GM12878 (cell line): ENCODE results near the gene HPD. TPM values are rescaled to one million over a fixed set of nuclear protein-coding genes. Genes with fewer than 3 reads are reported as not detected.

Experiments
- ATAC-seq: fragments of 200-7000 bp; cut with Tn5 transposase; 3 replicates; pipeline ENCODE4 v1.9.1; 2020; ENCODE audit warnings: mild to moderate bottlenecking, moderate library complexity
- BruUV-seq: library from RNA; stranded (reverse); fragments of 400-500 nt; replicated peaks from 2 replicates; lab custom pipeline; 2021; lab: Mats Ljungman, UMichigan
- CTCF ChIA-PET: fragments of 300-600 bp; sonication (Branson Sonifier 250); formaldehyde crosslinking; extraction: SDS; loops from one replicate; lab custom pipeline; 2021; ENCODE audit warnings: inconsistent platforms; lab: Yijun Ruan, JAX
- POLR2A ChIA-PET: fragments of 350-600 bp; formaldehyde crosslinking; extraction: SDS; loops from one replicate; lab custom pipeline; 2021; ENCODE audit warnings: inconsistent platforms; lab: Charles Lee
- RAD21 ChIA-PET: fragments of 300-600 bp; sonication (Branson Sonifier 250); formaldehyde crosslinking; loops from one replicate; lab custom pipeline; 2023; ENCODE audit warnings: antibody characterized with exemption; ENCODE audit not compliant: unreplicated experiment; lab: Charles Lee
- SMC1A ChIA-PET: fragments of 300-600 bp; sonication (Branson Sonifier 250); formaldehyde crosslinking; loops from one replicate; lab custom pipeline; 2023; ENCODE audit not compliant: unreplicated experiment, uncharacterized antibody; lab: Charles Lee
- DNase-seq: peaks from one replicate; pipeline ENCODE4 v3.0.0-alpha.2; 2011; ENCODE audit warnings: low read depth, low spot score
- FAIRE-seq: peaks from 3 replicates; lab custom pipeline; 2011; peaks lifted over from hg19 to GRCh38; lab: Jason Lieb, UNC
- H2AFZ ChIP-seq: 2 replicates; pipeline ENCODE4 v1.6.0; 2011; ENCODE audit warnings: low read depth, low read length, control low read depth; ENCODE audit not compliant: control insufficient read depth
- H3K27ac ChIP-seq: 2 replicates; pipeline ENCODE4 v1.5.1; 2011; ENCODE audit warnings: control low read depth; ENCODE audit not compliant: control insufficient read depth, insufficient read depth
- H3K27me3 ChIP-seq, 2 experiments: replicated peaks in 1 of 2; 2 replicates each; pipeline versions ENCODE4 v1.6.0 to v1.6.1; 2011; ENCODE audit warnings: low read length in 1 of 2; ENCODE audit not compliant: control insufficient read depth in 2 of 2, insufficient read depth in 2 of 2
- H3K36me3 ChIP-seq, 2 experiments: 2 replicates each; pipeline ENCODE4 v1.5.1; 2011; ENCODE audit warnings: low read length in 1 of 2; ENCODE audit not compliant: control insufficient read depth in 2 of 2, insufficient read depth in 2 of 2
- H3K4me1 ChIP-seq: 2 replicates; pipeline ENCODE4 v1.6.1; 2011; ENCODE audit warnings: mild to moderate bottlenecking, low read length, moderate library complexity, mixed read lengths; ENCODE audit not compliant: control insufficient read depth, insufficient read depth
- H3K4me2 ChIP-seq: 2 replicates; pipeline ENCODE4 v1.6.0; 2011; ENCODE audit warnings: control low read depth; ENCODE audit not compliant: control insufficient read depth, insufficient read depth
- H3K4me3 ChIP-seq: fragments of 200-600 bp; sonication (generic); 2 replicates; pipeline ENCODE4 v1.5.1; 2016
- H3K79me2 ChIP-seq: 2 replicates; pipeline ENCODE4 v1.6.0; 2011; ENCODE audit warnings: low read length; ENCODE audit not compliant: control insufficient read depth, insufficient read depth
- H3K9ac ChIP-seq: 2 replicates; pipeline ENCODE4 v1.8.0; 2011; ENCODE audit warnings: low read length, control low read depth, mixed read lengths; ENCODE audit not compliant: control insufficient read depth, insufficient read depth
- H3K9me3 ChIP-seq: replicated peaks from 3 replicates; pipeline ENCODE4 v1.5.1; 2011; ENCODE audit warnings: mild to moderate bottlenecking, low read length; ENCODE audit not compliant: control insufficient read depth, insufficient read depth
- H4K20me1 ChIP-seq: 2 replicates; pipeline ENCODE4 v1.6.0; 2011; ENCODE audit not compliant: control insufficient read depth, insufficient read depth
- BMI1 ChIP-seq: fragments of 450-650 bp; IDR thresholded peaks from 2 replicates; pipeline ENCODE4 v1.6.1; 2016; ENCODE audit warnings: mild to moderate bottlenecking, moderate library complexity, borderline replicate concordance
- CBX3 ChIP-seq: fragments of 200-600 bp; sonication (generic); IDR thresholded peaks from 2 replicates; pipeline ENCODE4 v1.6.1; 2016; ENCODE audit warnings: low read depth, borderline replicate concordance
- ETV6 ChIP-seq, 2 experiments: fragments of 450-650 bp in 1 of 2; IDR thresholded peaks in 1 of 2; conservative IDR thresholded peaks in 1 of 2; 2 replicates each; pipeline ENCODE4 v1.6.1; 2014; ENCODE audit warnings: antibody characterized with exemption in 1 of 2, borderline replicate concordance in 1 of 2, low read depth in 1 of 2, mild to moderate bottlenecking in 1 of 2, moderate library complexity in 1 of 2
- FOXM1 ChIP-seq: IDR thresholded peaks from 2 replicates; pipeline ENCODE4 v1.6.1; 2012; ENCODE audit warnings: low read depth, mild to moderate bottlenecking, inconsistent platforms, low read length, moderate library complexity
- GATAD2B ChIP-seq: fragments of 450-650 bp; conservative IDR thresholded peaks from 2 replicates; pipeline ENCODE4 v1.6.1; 2017; ENCODE audit warnings: low read depth, mild to moderate bottlenecking, moderate library complexity
- HCFC1 ChIP-seq: fragments of 150-350 bp; IDR thresholded peaks from 2 replicates; pipeline ENCODE4 v1.6.1; 2014; ENCODE audit warnings: low read length
- MAX ChIP-seq: IDR thresholded peaks from 2 replicates; pipeline ENCODE4 v1.6.1; 2012; ENCODE audit warnings: low read depth, low read length, improper control_type of control experiment
- PAX5 ChIP-seq: IDR thresholded peaks from 2 replicates; pipeline ENCODE4 v1.6.1; 2011; ENCODE audit warnings: low read depth, low read length, borderline replicate concordance
- POLR2A ChIP-seq: IDR thresholded peaks from 2 replicates; pipeline ENCODE4 v1.6.1; 2011; ENCODE audit warnings: low read depth, mild to moderate bottlenecking, low read length
- RELB ChIP-seq: fragments of 450-650 bp; IDR thresholded peaks from 2 replicates; pipeline ENCODE4 v1.6.1; 2017; ENCODE audit warnings: low read depth, mild to moderate bottlenecking, moderate library complexity
- RUNX3 ChIP-seq: IDR thresholded peaks from 2 replicates; pipeline ENCODE4 v1.6.1; 2012; ENCODE audit warnings: low read length, inconsistent platforms
- SP1 ChIP-seq: IDR thresholded peaks from one replicate; pipeline ENCODE4 v1.6.1; 2011; ENCODE audit warnings: low read depth, low read length
- TCF3 ChIP-seq: IDR thresholded peaks from 2 replicates; pipeline ENCODE4 v1.6.1; 2012; ENCODE audit warnings: low read depth, mild to moderate bottlenecking, low read length, borderline replicate concordance; ENCODE audit not compliant: insufficient read depth
- ZBTB33 ChIP-seq: fragments of 450-650 bp; IDR thresholded peaks from 2 replicates; pipeline ENCODE4 v1.6.1; 2017; ENCODE audit warnings: mild to moderate bottlenecking
- ZNF687 ChIP-seq: fragments of 450-650 bp; IDR thresholded peaks from 2 replicates; pipeline ENCODE4 v1.6.1; 2017; ENCODE audit warnings: mild to moderate bottlenecking, moderate library complexity
- ZZZ3 ChIP-seq: IDR thresholded peaks from 2 replicates; pipeline ENCODE4 v1.6.1; 2011; ENCODE audit warnings: low read depth; ENCODE audit not compliant: control insufficient read depth, insufficient read length
- WGBS: methylation state at CpG from one replicate; pipeline ENCODE4 v1.1.6; 2016; ENCODE audit warnings: low lambda C conversion rate; ENCODE audit not compliant: insufficient replicate concordance, insufficient coverage; ENCODE audit errors: missing lambda C conversion rate; 5-methylcytosine and 5-hydroxymethylcytosine counted together
- in situ Hi-C: fragments of 300-500 bp; cut with MboI; formaldehyde crosslinking; loops from 9 replicates; pipeline ENCODE4 v1.14.3; 2018; ENCODE audit warnings: mixed read lengths
- intact Hi-C: fragments of 100-400 bp; cut with micrococcal nuclease; formaldehyde crosslinking; loops from one replicate; pipeline ENCODE4 v1.14.2; 2022; ENCODE audit not compliant: unreplicated experiment
- polyA plus RNA-seq, 11 experiments: library from polyadenylated mRNA; depleted of rRNA in 4 of 11; unstranded in 6 of 11; stranded (reverse) in 5 of 11; fragments of >200 nt; fragmentation: Nextera tagmentation in 4 of 11; fragmentation: Illumina TruSeq in 1 of 11; extraction: Ambion mirVana in 4 of 11; extraction: Trizol in 1 of 11; gene quantifications; 1 replicate in 1 of 11; 2 replicates in 10 of 11; pipeline versions ENCODE4 v1.2.1 to v1.2.3, GENCODE V29; 2011 to 2016; ENCODE audit warnings: inconsistent platforms in 2 of 11, missing spikeins in 2 of 11, low read depth in 1 of 11
- total RNA-seq, 4 experiments: library from RNA; depleted of rRNA in 3 of 4; stranded (reverse); fragments of >200 nt in 3 of 4; fragmentation: Illumina TruSeq in 1 of 4; extraction: Trizol in 1 of 4; gene quantifications; 2 replicates each; pipeline versions ENCODE4 v1.2.1 to v1.2.3, GENCODE V29; 2013 to 2021

HPD gene
- total and polyA plus RNA-seq, 10 of the 15 experiments (the other 5 are each of a cell fraction or from before 2014, with no cell fraction given) = 0.04 to 0.69 (median 0.28) TPM; not detected in 7

GRCh38 chr12:121873216-121873569 is 14.5 kb upstream of the HPD start:
- CTCF ChIA-PET = no interaction called here
- SMC1A ChIA-PET = no interaction called here
- H3K4me1 ChIP-seq = no peaks in the 10 kb centered on the region
- no peaks in the 10 kb centered on the region for H3K9me3 ChIP-seq
- RAD21 ChIA-PET = no interaction called here
- ATAC-seq = no peak
- POLR2A ChIA-PET = no interaction called here
- no peaks in the 10 kb centered on the region for H3K27me3 ChIP-seq
- H3K36me3 ChIP-seq = no peaks in the 10 kb centered on the region
- H4K20me1 ChIP-seq = no peaks in the 10 kb centered on the region
- no peak for FAIRE-seq
- no peak overlapping the region for H3K4me2 ChIP-seq
- no peak for DNase-seq
- intact Hi-C loops = no loop called here
- no TSS peak for BruUV-seq
- WGBS = 86% methylated on average over 6 of the region's 6 CpGs
- H3K79me2 ChIP-seq = no peaks in the 10 kb centered on the region
- no peak overlapping the region for H2AFZ ChIP-seq
- no peak overlapping the region for H3K9ac ChIP-seq
- in situ Hi-C loops = no loop called here
- H3K4me3 ChIP-seq = no peak overlapping the region
- H3K27ac ChIP-seq = no peak overlapping the region
- TF ChIP-seq FOXM1 (no peak), BMI1 (no peak), GATAD2B (no peak), SP1 (no peak), ETV6 (conservative IDR thresholded peaks at IDR 0.05 in 1 of 2, IDR thresholded peaks at IDR 0.05 in 1 of 2; ENCODE audit: borderline replicate concordance in 1 of 2, low read depth in 1 of 2) (no peak), ZZZ3 (no peak), TCF3 (no peak), RUNX3 (no peak), RELB (no peak), MAX (no peak), POLR2A (no peak), ZNF687 (no peak), ZBTB33 (no peak), PAX5 (no peak), HCFC1 (no peak), CBX3 (no peak)
